ENCODE data around the gene ITGB4.

DNA sequence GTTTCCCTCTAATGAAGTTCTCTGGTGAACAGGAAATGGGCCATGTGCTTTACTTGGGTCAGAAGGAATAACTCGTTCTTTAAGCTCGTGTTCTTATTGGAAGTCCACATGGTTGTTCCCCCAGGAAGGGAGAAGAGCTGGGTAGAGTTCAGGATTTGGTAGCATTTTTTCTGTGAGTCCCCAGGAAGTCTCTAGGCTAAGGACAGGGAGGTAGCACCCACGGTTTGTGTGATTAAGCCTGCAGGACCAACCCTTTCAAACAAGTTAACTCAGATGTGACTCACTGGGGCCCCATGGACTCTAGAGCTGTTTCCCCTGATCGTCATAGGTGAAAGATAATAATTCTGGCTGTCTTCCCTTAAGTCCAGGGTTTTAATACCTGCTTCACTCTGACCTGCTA lies 37.7 kb upstream of the ITGB4 start:
- TF ChIP-seq ZNF384 (IDR thresholded peaks at IDR 0.05) (no peak), TARDBP (IDR thresholded peaks at IDR 0.05) (no peak), SP1 (IDR thresholded peaks at IDR 0.05) (no peak), FOXM1 (IDR thresholded peaks at IDR 0.05; ENCODE audit: borderline replicate concordance) (no peak), ARNT (IDR thresholded peaks at IDR 0.05) (no peak), FOXK2 (IDR thresholded peaks at IDR 0.05) (no peak)

Data from HEK293T (cell line).